NCI-H187 (cell line): ENCODE measurements around the gene ABCC4.
"Not testable (repeated sequence)": the region's sequence is repeated elsewhere in the genome, so short reads cannot be mapped to it uniquely, and the experiment has no call there.

Source experiments
- DNase-seq, 2 experiments: peaks; one replicate each; lab custom pipeline; 2025; lab: John Stamatoyannopoulos, UW

Gene ABCC4

GRCh38 chr13:95226932-95227695 lies 74.1 kb downstream of the ABCC4 start:
- DNase-seq: no peak

- no peak for DNase-seq
Observed at GRCh38 chr13:95226476-95226875, 74.8 kb downstream of the ABCC4 start.

DNA sequence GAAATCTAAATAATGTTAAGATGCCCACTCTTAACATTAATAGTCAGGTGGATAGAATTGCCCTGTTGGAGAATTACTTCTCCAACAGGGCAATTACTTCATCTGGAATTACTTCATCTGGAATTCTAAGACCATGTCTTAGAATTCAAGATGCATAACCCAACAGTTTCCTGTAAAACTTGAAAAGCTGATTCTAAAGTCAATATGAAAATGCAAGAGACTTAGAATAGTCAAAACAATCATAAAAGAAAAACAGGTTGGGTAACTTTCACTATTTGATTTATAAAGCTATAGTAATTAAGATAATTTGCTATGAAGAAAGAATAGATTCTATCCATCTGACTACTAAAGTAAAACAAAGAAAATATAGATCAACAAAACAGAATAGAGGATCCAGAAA lies 75.2 kb downstream of the ABCC4 start:
- DNase-seq: no peak

DNA sequence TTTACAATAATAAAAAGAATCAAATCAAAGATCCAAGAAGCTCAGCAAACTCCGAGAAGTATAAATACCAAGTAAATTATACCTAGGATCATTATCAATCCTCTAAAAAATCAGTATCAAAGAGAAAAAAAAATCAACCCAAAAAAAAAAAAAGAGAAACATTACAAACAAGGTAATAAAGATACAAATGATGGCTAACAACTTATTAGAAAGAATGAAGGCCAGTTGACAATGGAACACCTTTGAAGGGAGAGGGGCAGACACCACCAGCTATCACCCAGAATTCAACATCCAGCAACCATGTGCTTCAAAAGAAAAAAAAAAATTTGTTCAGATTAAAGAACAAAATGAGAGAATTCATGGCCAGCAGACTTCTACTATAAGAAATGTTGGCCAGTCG lies 77.2 kb downstream of the ABCC4 start:
- DNase-seq: no peak

DNA sequence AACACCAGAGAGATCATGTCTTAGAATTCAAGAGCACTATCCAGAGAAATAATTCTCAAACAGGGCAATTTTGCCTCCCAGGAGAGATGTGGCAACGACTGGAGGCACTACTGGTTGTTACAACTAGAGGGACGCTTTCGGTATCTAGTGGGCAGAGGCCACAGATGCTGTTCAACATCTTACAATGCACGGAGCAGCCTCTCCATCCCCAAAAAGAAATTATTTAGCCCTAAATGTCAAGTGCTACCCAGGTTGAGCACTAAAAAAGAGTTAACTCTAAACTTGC lies 78.6 kb downstream of the ABCC4 start:
- DNase-seq: no peak

GRCh38 chr13:95221971-95222732 lies 79.1 kb downstream of the ABCC4 start:
- DNase-seq: no peak

DNA sequence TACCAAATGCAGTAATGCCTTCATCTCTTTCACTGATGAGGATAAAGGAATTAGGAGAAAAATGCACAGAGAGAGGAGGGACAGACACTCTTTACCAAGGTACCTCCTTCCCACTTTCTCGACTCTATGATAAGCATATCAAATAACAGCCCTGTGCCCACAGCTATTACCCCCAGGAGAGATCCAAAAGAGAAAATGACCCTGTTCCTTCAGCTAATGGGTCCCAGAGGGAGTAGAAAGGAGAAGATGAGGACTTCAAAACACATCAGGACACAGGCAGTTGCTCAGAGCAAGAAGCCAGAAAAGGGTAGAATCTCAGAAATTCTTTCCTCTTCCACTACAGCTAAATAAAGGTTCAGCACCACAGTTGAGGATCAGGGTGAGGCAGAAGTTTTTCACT lies 80.6 kb downstream of the ABCC4 start:
- no peak for DNase-seq

DNA sequence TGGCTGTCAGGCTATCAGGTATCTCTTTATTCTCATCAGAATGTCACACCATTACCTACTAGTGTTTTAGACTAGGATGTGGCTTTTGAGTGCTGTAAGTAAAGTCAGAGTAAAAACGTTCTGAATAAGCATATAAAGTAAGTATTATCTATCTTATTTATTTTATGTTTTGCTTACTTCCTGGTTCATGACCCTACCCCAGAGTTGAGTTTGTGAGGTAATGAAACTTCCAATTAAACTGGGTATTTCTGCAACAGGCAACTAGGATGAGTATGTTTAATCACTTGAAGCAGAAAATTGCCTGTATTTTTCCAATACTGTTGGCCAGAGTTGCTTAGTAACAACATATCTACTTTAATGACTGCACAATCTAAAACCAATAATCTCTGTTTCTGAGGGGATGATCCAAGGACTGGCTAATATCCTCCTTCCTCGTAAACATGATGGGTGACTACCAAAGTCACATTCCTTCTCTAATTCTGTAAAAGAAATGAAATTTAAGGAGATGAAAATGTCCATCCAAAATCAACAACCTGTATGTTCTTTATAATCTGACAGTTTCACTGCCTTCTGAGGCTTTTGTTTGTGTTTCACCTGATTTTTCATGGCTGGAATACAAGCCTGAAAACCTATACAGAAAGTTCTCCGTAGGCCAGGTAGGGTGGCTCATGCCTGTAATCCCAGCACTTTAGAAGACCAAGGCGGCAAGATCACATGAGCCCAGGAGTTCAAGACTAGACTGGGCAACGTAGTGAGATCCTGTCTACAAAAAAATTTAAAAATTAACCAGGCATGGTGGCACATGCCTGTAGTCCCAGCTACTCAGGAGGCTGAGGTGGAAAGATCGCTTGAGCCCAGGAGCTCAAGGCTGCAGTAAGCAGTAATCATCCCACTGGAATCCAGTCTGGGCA lies 83.1 kb downstream of the ABCC4 start:
- DNase-seq: no peak

DNA sequence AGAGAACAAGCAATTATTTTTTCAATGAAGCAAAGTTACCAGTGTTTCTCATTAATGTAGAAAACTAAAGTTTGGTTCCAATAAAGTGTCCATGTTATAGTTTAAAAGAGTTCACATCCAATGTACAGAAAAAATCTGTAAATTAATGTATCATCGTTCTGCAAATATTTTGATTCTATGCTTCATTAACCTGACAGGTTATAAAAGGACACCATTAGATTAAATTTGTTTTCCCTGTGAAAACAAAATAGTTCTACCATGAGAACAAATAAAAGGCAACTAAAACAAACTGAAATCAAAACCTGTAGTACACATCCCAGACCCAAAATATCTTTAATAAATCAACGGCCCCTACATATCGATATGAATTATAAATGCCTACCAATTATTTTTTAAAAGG lies 85.1 kb downstream of the ABCC4 start:
- DNase-seq: no peak

GRCh38 chr13:95212983-95213850 lies 88.0 kb downstream of the ABCC4 start:
- no peak for DNase-seq

DNA sequence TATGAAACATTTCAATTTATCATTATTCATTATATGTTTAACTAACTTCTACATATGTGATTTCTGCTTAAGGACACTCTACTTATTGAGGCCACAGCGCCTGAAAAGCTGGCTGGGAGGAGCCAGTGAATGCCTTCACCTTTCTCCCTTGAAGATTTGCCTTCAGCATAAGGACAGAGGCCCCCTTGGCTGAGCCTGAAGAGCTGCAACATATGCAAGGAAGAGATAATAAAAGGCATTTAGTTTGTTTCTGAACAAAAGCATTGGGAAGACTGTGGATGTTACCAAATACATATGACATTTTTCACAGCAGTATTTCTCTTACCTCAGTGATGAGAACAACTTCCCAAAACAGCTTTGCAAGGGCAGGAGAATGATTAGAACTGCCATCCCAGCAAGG lies 92.1 kb downstream of the ABCC4 start:
- no peak for DNase-seq

DNA sequence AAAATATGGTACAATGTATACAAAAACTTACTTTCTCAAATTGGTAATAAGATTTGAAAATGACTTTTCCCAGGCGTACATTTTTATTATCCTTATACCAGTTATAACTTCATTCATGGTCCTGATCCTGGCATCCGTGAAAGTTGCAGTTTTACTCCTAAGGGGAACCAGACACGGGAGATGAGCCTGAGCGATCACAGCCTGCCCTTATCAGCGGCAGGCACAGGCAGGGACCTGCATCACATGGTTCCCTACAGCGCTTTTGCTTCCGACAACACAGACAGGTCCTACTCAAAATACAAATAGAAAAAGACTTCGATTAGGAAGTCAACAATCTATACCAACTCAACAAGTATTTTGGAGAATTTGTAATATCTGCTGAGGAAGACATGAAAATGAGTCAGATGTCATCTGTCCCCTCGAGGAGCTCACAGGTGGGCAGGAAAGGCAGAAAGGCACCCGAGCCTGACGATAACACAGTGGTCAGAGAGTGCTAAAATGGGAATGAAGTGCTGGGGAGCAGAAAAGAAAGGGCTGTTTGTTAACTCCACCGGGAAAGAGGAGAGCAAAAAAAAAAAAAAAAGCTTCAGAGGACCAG lies 93.4 kb downstream of the ABCC4 start:
- DNase-seq: no peak

GRCh38 chr13:95206116-95206515 lies 95.1 kb downstream of the ABCC4 start:
- no peak for DNase-seq

- no peak for DNase-seq
Observed at GRCh38 chr13:95204231-95204765, 97.0 kb downstream of the ABCC4 start.

GRCh38 chr13:95201814-95202651 lies 99.2 kb downstream of the ABCC4 start:
- no peak for DNase-seq

GRCh38 chr13:95200386-95200957 lies 100.8 kb downstream of the ABCC4 start:
- not testable (repeated sequence) for DNase-seq

DNA sequence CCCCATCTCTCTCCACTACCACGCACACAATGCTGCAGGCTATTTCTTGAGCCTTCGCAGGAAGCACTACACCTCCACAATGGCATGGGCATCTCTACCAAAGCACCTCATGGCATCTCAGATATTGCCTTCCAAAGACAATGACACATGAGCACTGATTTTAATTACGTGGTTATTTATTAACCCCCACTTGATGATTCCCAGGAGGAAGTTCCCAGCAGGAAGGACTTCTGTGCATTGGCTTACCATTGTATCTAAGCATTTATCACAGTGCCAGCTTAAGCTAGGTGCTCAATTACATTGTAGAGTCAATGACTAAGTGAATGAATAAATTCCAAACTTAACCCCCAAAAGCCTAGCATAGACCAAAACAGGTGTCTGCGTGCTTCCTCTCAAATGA lies 101.4 kb downstream of the ABCC4 start:
- no peak for DNase-seq

DNA sequence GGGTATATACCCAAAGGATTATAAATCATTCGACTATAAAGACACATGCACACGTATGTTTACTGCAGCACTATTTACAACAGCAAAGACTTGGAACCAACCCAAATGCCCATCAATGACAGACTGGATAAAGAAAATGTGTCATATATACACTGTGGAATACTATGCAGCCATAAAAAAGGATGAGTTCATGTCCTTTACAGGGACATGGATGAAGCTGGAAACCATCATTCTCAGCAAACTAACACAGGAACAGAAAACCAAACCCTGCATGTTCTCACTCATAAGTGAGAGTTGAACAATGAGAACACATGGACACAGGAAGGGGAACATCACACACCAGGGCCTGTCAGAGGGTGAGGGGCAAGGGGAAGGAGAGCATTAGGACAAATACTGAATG lies 102.6 kb downstream of the ABCC4 start:
- DNase-seq: not testable (repeated sequence)

DNA sequence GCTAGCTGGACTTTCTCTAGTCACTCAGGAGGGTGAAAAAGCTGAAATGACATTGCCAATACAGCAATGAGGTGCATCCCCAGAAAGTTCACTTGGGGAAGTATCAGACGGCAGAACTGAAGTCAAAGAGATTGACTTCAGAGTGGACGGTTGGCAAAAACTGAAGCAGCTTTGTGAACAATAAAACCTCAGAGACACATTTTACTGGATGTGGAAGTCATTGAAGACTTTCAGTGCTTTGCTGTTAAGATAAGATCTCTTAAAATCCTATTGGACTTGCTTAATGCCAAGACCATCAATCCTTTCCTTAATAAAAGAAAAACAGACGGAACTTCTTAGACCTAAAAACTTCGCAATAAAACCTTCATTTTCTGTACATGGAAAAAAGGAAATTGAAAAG lies 103.7 kb downstream of the ABCC4 start:
- no peak for DNase-seq

GRCh38 chr13:95195146-95195545 lies 106.1 kb downstream of the ABCC4 start:
- DNase-seq: no peak
